SK-MEL-5 (cell line): ENCODE data around the gene DIDO1. TPM values are rescaled to one million over a fixed set of nuclear protein-coding genes. Genes with fewer than 3 reads are reported as not detected.

ENCODE experiments used
- DNase-seq: peaks from one replicate; pipeline ENCODE4 v3.0.0-alpha.2; 2016; ENCODE audit warnings: low read depth, low spot score
- in situ Hi-C: cut with HindIII; loops from 2 replicates; pipeline ENCODE4 v1.10.0; 2016; ENCODE audit warnings: low sequenced_read_pairs, high pct_unique_total_duplicates, low pct_unique_long_range_greater_than_20kb
- total RNA-seq: library from RNA; depleted of rRNA; stranded (reverse); fragments of >200 nt; shearing (Covaris generic); gene quantifications from 2 replicates; pipeline ENCODE4 v1.2.3, GENCODE V29; 2014

DIDO1 gene
- total RNA-seq, 1 experiment from 2014 or later, result 26.4 TPM

- in situ Hi-C loops, result no loop called here
- peak; percentile 27 for DNase-seq
Observed at GRCh38 chr20:62893700-62894099, 32.6 kb downstream of the DIDO1 start.

- no peak for DNase-seq
- in situ Hi-C loops, result no loop called here
Observed at GRCh38 chr20:62892348-62893304, 33.7 kb downstream of the DIDO1 start.

GRCh38 chr20:62891111-62891510 is 35.2 kb downstream of the DIDO1 start:
- peak; percentile 86 for DNase-seq
- in situ Hi-C loops, result no loop called here

- in situ Hi-C loops, result no loop called here
- no peak for DNase-seq
Observed at GRCh38 chr20:62890444-62890843, 35.9 kb downstream of the DIDO1 start.

- DNase-seq, result no peak
- in situ Hi-C loops, result no loop called here
Observed at GRCh38 chr20:62889871-62890270, 36.4 kb downstream of the DIDO1 start.

- no peak for DNase-seq
- in situ Hi-C loops, result no loop called here
Observed at GRCh38 chr20:62889411-62889810, 36.9 kb downstream of the DIDO1 start.

GRCh38 chr20:62888910-62889309 is 37.4 kb downstream of the DIDO1 start:
- in situ Hi-C loops, result no loop called here
- no peak for DNase-seq

GRCh38 chr20:62888406-62888805 is 37.9 kb downstream of the DIDO1 start:
- in situ Hi-C loops, result no loop called here

GRCh38 chr20:62887860-62888239 is 38.5 kb downstream of the DIDO1 start:
- no peak for DNase-seq
- in situ Hi-C loops, result no loop called here

More at GRCh38 chr20:62888406-62888805, 37.9 kb downstream of the DIDO1 start:
- no peak for DNase-seq

GRCh38 chr20:62887152-62887859 is 39.0 kb downstream of the DIDO1 start:
- in situ Hi-C loops, result no loop called here
- DNase-seq, result peak; percentile 31

- in situ Hi-C loops, result no loop called here
- DNase-seq, result no peak
Observed at GRCh38 chr20:62886709-62887058, 39.6 kb downstream of the DIDO1 start.

- DNase-seq, result no peak
- in situ Hi-C loops, result no loop called here
Observed at GRCh38 chr20:62885896-62886708, 40.2 kb downstream of the DIDO1 start.

- in situ Hi-C loops, result no loop called here
- DNase-seq, result no peak
Observed at GRCh38 chr20:62885046-62885895, 41.0 kb downstream of the DIDO1 start.

GRCh38 chr20:62884556-62884955 is 41.7 kb downstream of the DIDO1 start:
- DNase-seq, result no peak
- in situ Hi-C loops, result no loop called here

- DNase-seq, result no peak
- in situ Hi-C loops, result no loop called here
Observed at GRCh38 chr20:62882426-62882825, 43.9 kb downstream of the DIDO1 start.

- in situ Hi-C loops, result no loop called here
- no peak for DNase-seq
Observed at GRCh38 chr20:62881662-62882395, 44.5 kb downstream of the DIDO1 start.
